ENCODE measurements around the gene MIAT. TPM values are rescaled to one million over a fixed set of nuclear protein-coding genes. Genes with fewer than 3 reads are reported as not detected.

The MIAT gene
- total and polyA plus RNA-seq, 12 donors: 0.18 to 23.9 (median 3.1) TPM

- Histone ChIP-seq H3K27me3 (peaks cover 9% of the 10 kb centered on the region), H3K27ac (no peak overlapping the region), H3K9me3 (replicated peaks in 1 of 3) (no peaks in the 10 kb centered on the region), H3K36me3 (replicated peaks in 1 of 2) (no peaks in the 10 kb centered on the region), H3K4me3 (no peak overlapping the region), H3K4me1 (replicated peaks in 1 of 2) (no peaks in the 10 kb centered on the region)
- WGBS, 4 donors: 49 to 53% (median 50%) methylated on average over 5 of the region's 5 CpGs
- TF ChIP-seq CTCF (IDR thresholded peaks at IDR 0.05): no peak
- TF ChIP-seq POLR2A (IDR thresholded peaks at IDR 0.05): no peak
- DNase-seq: no peak
- intact Hi-C loops (cut with DNase I): no loop called here
Observed at GRCh38 chr22:26615149-26615548, 42.2 kb upstream of the MIAT start.

GRCh38 chr22:26615830-26616435, 41.5 kb upstream of the MIAT start:
- 74 to 84% (median 77%) methylated on average over 7 to 11 of the region's 11 CpGs for WGBS, 4 donors
- Histone ChIP-seq H3K27me3 (peaks cover 9% of the 10 kb centered on the region), H3K9me3 (replicated peaks in 1 of 3) (no peaks in the 10 kb centered on the region), H3K36me3 (replicated peaks in 1 of 2) (no peaks in the 10 kb centered on the region), H3K4me3 (no peak overlapping the region), H3K4me1 (replicated peaks in 1 of 2) (no peaks in the 10 kb centered on the region), H3K27ac (no peak overlapping the region)
- intact Hi-C loops (cut with DNase I): no loop called here
- no peak for DNase-seq
- no peak for TF ChIP-seq CTCF (IDR thresholded peaks at IDR 0.05)
- TF ChIP-seq POLR2A (IDR thresholded peaks at IDR 0.05): no peak

- Histone ChIP-seq H3K27me3 (peaks cover 9% of the 10 kb centered on the region), H3K4me1 (replicated peaks in 1 of 2) (no peaks in the 10 kb centered on the region), H3K36me3 (replicated peaks in 1 of 2) (no peaks in the 10 kb centered on the region), H3K9me3 (replicated peaks in 1 of 3) (no peaks in the 10 kb centered on the region), H3K27ac (no peak overlapping the region), H3K4me3 (no peak overlapping the region)
- 62 to 74% (median 71%) methylated on average over 2 of the region's 2 CpGs for WGBS, 4 donors
- DNase-seq: no peak
- intact Hi-C loops (cut with DNase I): no loop called here
- no peak for TF ChIP-seq POLR2A (IDR thresholded peaks at IDR 0.05)
- no peak for TF ChIP-seq CTCF (IDR thresholded peaks at IDR 0.05)
Observed at GRCh38 chr22:26616650-26617049, 40.7 kb upstream of the MIAT start.

GRCh38 chr22:26617271-26618199, 39.9 kb upstream of the MIAT start, which contains the start of gene CRYBB1:
CRYBB1 (minus strand) TSS chr22:26618027; CDS start chr22:26616319, 1,708 bp downstream.
- peak within 1 kb of the TSS in 3 of 5 donors; percentile 2 to 69 (median 39) for H3K27ac ChIP-seq
- TF ChIP-seq POLR2A (IDR thresholded peaks at IDR 0.05) (no peak), CTCF (IDR thresholded peaks at IDR 0.05) (no peak)
- peak in 5 of 7 donors; percentile 24 to 50 (median 32) for DNase-seq
- no peaks in the 10 kb centered on the region for H3K4me1 ChIP-seq (replicated peaks in 1 of 2)
- no peak within 1 kb of the TSS for H3K4me3 ChIP-seq
- 64 to 69% (median 65%) methylated on average over 6 to 7 of the region's 7 CpGs for WGBS, 4 donors
- intact Hi-C loops (cut with DNase I): no loop called here
- peaks cover 9% of the 10 kb centered on the region for H3K27me3 ChIP-seq
- no peaks in the 10 kb centered on the region for H3K36me3 ChIP-seq (replicated peaks in 1 of 2)
- H3K9me3 ChIP-seq (replicated peaks in 1 of 3): no peaks in the 10 kb centered on the region

All from adrenal gland (tissue), 12 donors.